HG03135 (cell line): ENCODE data around the gene ORAI2.
"Not testable (repeated sequence)": the region's sequence is repeated elsewhere in the genome, so short reads cannot be mapped to it uniquely, and the experiment has no call there.

Experiments used
- ATAC-seq: cut with Tn5 transposase; IDR thresholded peaks from one replicate; pipeline ENCODE4 v1.9.1; 2021; ENCODE audit warnings: mild to moderate bottlenecking, moderate library complexity; ENCODE audit not compliant: unreplicated experiment

Gene ORAI2

GRCh38 chr7:102433219-102434038 lies at the start of gene ORAI2:
TSS of gene ORAI2 (plus strand) at chr7:102433575. CDS start at chr7:102438957, 5,382 bp downstream.
- peak; percentile 64 for ATAC-seq

- no peak for ATAC-seq
Observed at GRCh38 chr7:102387064-102387463, 46.3 kb upstream of the ORAI2 start.

GRCh38 chr7:102389810-102390209 lies 43.6 kb upstream of the ORAI2 start:
- no peak for ATAC-seq

GRCh38 chr7:102390697-102391484 lies 42.5 kb upstream of the ORAI2 start:
- ATAC-seq = no peak

GRCh38 chr7:102392330-102392729 lies 41.0 kb upstream of the ORAI2 start:
- ATAC-seq = no peak

- no peak for ATAC-seq
Observed at GRCh38 chr7:102393467-102393866, 39.9 kb upstream of the ORAI2 start.

- no peak for ATAC-seq
Observed at GRCh38 chr7:102395592-102395872, 37.8 kb upstream of the ORAI2 start.

GRCh38 chr7:102395873-102396709 lies 37.3 kb upstream of the ORAI2 start, which contains the start of gene PRKRIP1:
TSS of gene PRKRIP1 (plus strand) at chr7:102396363. CDS start at chr7:102396412, 49 bp downstream.
- ATAC-seq = peak; percentile 94

GRCh38 chr7:102396710-102397019 lies 36.7 kb upstream of the ORAI2 start:
- ATAC-seq = no peak

- ATAC-seq = no peak
Observed at GRCh38 chr7:102398543-102398942, 34.8 kb upstream of the ORAI2 start.

GRCh38 chr7:102400360-102400759 lies 33.0 kb upstream of the ORAI2 start:
- ATAC-seq = no peak

GRCh38 chr7:102403563-102403962 lies 29.8 kb upstream of the ORAI2 start:
- no peak for ATAC-seq

GRCh38 chr7:102404005-102404861 lies 29.1 kb upstream of the ORAI2 start:
- ATAC-seq = peak; percentile 72

- not testable (repeated sequence) for ATAC-seq
Observed at GRCh38 chr7:102404862-102405188, 28.6 kb upstream of the ORAI2 start.

GRCh38 chr7:102407910-102408309 lies 25.5 kb upstream of the ORAI2 start:
- no peak for ATAC-seq

- ATAC-seq = peak; percentile 43
Observed at GRCh38 chr7:102408530-102408929, 24.8 kb upstream of the ORAI2 start.

- ATAC-seq = no peak
Observed at GRCh38 chr7:102409340-102409739, 24.0 kb upstream of the ORAI2 start.

- ATAC-seq = no peak
Observed at GRCh38 chr7:102410123-102410522, 23.3 kb upstream of the ORAI2 start.

- ATAC-seq = no peak
Observed at GRCh38 chr7:102410918-102411317, 22.5 kb upstream of the ORAI2 start.

GRCh38 chr7:102412548-102412947 lies 20.8 kb upstream of the ORAI2 start:
- no peak for ATAC-seq

GRCh38 chr7:102413091-102413490 lies 20.3 kb upstream of the ORAI2 start:
- no peak for ATAC-seq
